PC-9 (cell line): ENCODE results near the gene FOXD1. TPM values are rescaled to one million over a fixed set of nuclear protein-coding genes. Genes with fewer than 3 reads are reported as not detected.

Source experiments
- BruUV-seq: library from RNA; stranded (reverse); fragments of 400-500 nt; replicated peaks from 2 replicates; lab custom pipeline; 2021; lab: Mats Ljungman, UMichigan
- CTCF ChIA-PET: fragments of 300-600 bp; sonication (Branson Sonifier 250); formaldehyde crosslinking; loops from one replicate; lab custom pipeline; 2022; ENCODE audit warnings: antibody characterized with exemption; lab: Charles Lee
- POLR2A ChIA-PET: fragments of 300-600 bp; sonication (Branson Sonifier 250); formaldehyde crosslinking; loops from one replicate; lab custom pipeline; 2022; ENCODE audit warnings: antibody characterized with exemption; ENCODE audit not compliant: unreplicated experiment; lab: Charles Lee
- DNase-seq, 2 experiments: peaks; one replicate each; pipeline versions ENCODE4 v3.0.0 to v3.0.0-alpha.2; 2015 to 2022; ENCODE audit warnings: mixed read lengths in 1 of 2
- H2AFZ ChIP-seq: fragments of 200-600 bp; sonication (generic); 2 replicates; pipeline ENCODE4 v1.8.1; 2017; ENCODE audit warnings: antibody characterized with exemption
- H3F3A ChIP-seq: fragments of 200-600 bp; sonication (generic); 2 replicates; pipeline ENCODE4 v1.8.1; 2017; ENCODE audit warnings: antibody characterized with exemption, mild to moderate bottlenecking, low read depth; ENCODE audit not compliant: insufficient read depth
- H3K27ac ChIP-seq: fragments of 200-600 bp; sonication (generic); 2 replicates; pipeline ENCODE4 v1.6.1; 2016; ENCODE audit warnings: mixed run types
- H3K27me3 ChIP-seq: fragments of 200-600 bp; sonication (generic); 2 replicates; pipeline ENCODE4 v1.6.1; 2016; ENCODE audit warnings: low read depth, mixed run types; ENCODE audit not compliant: insufficient read depth
- H3K36me3 ChIP-seq: fragments of 200-600 bp; sonication (generic); 2 replicates; pipeline ENCODE4 v1.6.1; 2016; ENCODE audit warnings: low read depth, mixed run types
- H3K4me1 ChIP-seq: fragments of 200-600 bp; sonication (generic); replicated peaks from 2 replicates; pipeline ENCODE4 v1.6.1; 2016; ENCODE audit warnings: mixed run types; ENCODE audit not compliant: insufficient read depth
- H3K4me2 ChIP-seq: fragments of 200-600 bp; sonication (generic); 2 replicates; pipeline ENCODE4 v1.6.1; 2017; ENCODE audit warnings: mixed run types
- H3K4me3 ChIP-seq: fragments of 200-600 bp; sonication (generic); 2 replicates; pipeline ENCODE4 v1.6.1; 2016; ENCODE audit warnings: mixed run types
- H3K79me2 ChIP-seq: fragments of 200-600 bp; sonication (generic); 2 replicates; pipeline ENCODE4 v1.6.1; 2017; ENCODE audit warnings: low read depth, mixed run types
- H3K9me2 ChIP-seq: fragments of 200-600 bp; sonication (generic); 2 replicates; pipeline ENCODE4 v1.8.1; 2017; ENCODE audit warnings: mild to moderate bottlenecking; ENCODE audit not compliant: insufficient read depth
- H3K9me3 ChIP-seq: fragments of 200-600 bp; sonication (generic); 2 replicates; pipeline ENCODE4 v1.8.1; 2016; ENCODE audit warnings: low read depth; ENCODE audit not compliant: insufficient read depth
- H4K20me1 ChIP-seq: fragments of 200-600 bp; sonication (generic); 2 replicates; pipeline ENCODE4 v1.8.1; 2017; ENCODE audit not compliant: insufficient read depth
- EZH2 ChIP-seq: fragments of 200-600 bp; sonication (generic); IDR thresholded peaks from 2 replicates; pipeline ENCODE4 v1.8.0; 2017; ENCODE audit warnings: antibody characterized with exemption, low read depth
- intact Hi-C: fragments of 100-400 bp; cut with micrococcal nuclease; formaldehyde crosslinking; loops from one replicate; pipeline ENCODE4 v1.10.0; 2022; ENCODE audit not compliant: unreplicated experiment
- total RNA-seq: library from RNA; stranded (reverse); gene quantifications from 2 replicates; pipeline ENCODE4 v1.2.3, GENCODE V29; 2021
- TF ChIP-seq, protein P1 (sequence below): fragments of 200-600 bp; sonication (generic); conservative IDR thresholded peaks from 2 replicates; pipeline ENCODE4 v1.6.1; 2017; ENCODE audit warnings: mixed run types, antibody characterized with exemption, mild to moderate bottlenecking, moderate library complexity

The FOXD1 gene
- total RNA-seq, 1 experiment from 2014 or later = 4.1 TPM

DNA sequence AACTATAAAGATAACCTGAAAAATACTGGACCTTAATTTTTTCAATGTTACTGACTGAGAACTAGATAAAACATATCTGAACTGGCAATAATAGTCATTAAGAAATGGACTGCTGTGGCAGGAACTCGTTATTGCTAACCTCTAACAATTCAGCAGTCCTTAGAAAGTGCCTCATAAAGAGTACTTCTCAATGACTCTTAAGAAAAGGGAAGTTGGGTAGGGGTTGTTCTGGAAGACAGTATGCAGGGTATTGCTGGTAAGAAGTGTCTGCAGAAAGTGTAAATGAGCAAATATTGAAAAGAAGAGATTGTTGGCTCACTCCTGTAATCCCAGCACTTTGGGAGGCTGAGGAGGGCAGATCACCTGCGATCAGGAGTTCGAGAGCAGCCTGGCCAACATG, 27.9 kb downstream of the FOXD1 start:
- TF ChIP-seq, protein P1, sequence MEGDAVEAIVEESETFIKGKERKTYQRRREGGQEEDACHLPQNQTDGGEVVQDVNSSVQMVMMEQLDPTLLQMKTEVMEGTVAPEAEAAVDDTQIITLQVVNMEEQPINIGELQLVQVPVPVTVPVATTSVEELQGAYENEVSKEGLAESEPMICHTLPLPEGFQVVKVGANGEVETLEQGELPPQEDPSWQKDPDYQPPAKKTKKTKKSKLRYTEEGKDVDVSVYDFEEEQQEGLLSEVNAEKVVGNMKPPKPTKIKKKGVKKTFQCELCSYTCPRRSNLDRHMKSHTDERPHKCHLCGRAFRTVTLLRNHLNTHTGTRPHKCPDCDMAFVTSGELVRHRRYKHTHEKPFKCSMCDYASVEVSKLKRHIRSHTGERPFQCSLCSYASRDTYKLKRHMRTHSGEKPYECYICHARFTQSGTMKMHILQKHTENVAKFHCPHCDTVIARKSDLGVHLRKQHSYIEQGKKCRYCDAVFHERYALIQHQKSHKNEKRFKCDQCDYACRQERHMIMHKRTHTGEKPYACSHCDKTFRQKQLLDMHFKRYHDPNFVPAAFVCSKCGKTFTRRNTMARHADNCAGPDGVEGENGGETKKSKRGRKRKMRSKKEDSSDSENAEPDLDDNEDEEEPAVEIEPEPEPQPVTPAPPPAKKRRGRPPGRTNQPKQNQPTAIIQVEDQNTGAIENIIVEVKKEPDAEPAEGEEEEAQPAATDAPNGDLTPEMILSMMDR = no peak
- no peak for TF ChIP-seq EZH2
- Histone ChIP-seq H3K9me2 (no peaks in the 10 kb centered on the region), H3K36me3 (no peaks in the 10 kb centered on the region), H4K20me1 (no peaks in the 10 kb centered on the region), H3K4me1 (no peaks in the 10 kb centered on the region), H3K9me3 (no peaks in the 10 kb centered on the region), H2AFZ (no peak overlapping the region), H3K4me3 (no peak overlapping the region), H3F3A (no peaks in the 10 kb centered on the region), H3K27me3 (no peaks in the 10 kb centered on the region), H3K27ac (no peak overlapping the region), H3K79me2 (no peaks in the 10 kb centered on the region), H3K4me2 (no peak overlapping the region)
- POLR2A ChIA-PET = no interaction called here
- DNase-seq = no peak
- no TSS peak for BruUV-seq
- intact Hi-C loops = no loop called here
- CTCF ChIA-PET = no interaction called here

DNA sequence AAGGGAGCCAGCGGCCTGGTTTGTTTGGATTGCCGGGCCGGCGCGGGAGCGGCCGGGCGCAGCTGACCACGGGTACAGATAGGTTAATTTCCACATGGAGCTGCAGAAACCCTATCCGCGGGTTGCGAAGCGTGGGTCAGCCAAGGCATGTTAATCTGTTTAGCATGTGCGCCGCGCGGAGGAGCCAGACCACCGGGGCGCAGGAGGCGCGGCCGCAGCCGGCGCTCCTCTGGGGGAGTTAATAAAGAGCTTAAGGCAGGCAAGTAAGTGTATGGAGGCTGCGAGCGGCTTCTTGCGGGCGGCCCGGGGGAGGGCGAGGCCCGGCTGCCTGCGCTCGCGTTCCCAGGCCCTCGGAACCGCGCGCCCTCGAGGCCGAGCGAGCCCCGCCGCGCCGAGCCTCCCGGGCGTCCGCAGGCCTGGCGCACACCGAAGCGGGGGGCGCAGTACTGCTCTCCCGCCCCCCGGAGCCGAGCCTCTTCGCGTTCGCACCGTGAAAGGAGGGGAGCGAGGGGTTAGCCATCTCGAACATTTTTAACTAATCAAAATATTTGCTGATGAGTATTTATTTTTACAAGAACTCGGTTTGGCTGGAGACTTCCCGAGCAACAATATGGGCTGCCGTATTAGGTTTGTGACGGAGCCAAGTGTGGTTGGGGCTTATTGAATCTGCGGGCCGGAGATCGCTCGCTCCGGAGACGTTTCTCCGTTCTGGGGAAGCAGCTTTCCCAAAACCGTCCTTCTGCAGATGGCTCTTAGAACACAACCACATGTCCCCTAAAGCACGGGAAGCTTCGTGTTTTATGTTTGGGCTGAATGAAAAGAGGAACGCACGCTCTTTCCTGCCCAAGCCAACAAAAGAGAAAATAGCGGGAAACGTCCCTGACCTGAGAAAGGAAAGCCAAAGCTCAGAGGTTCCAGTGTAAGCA, 28.8 kb downstream of the FOXD1 start:
- intact Hi-C loops = no loop called here
- Histone ChIP-seq H3K4me3 (no peak overlapping the region), H3K9me2 (no peaks in the 10 kb centered on the region), H3K79me2 (no peaks in the 10 kb centered on the region), H3K27ac (no peak overlapping the region), H3K9me3 (no peaks in the 10 kb centered on the region), H2AFZ (no peak overlapping the region), H3K4me2 (no peak overlapping the region), H3K4me1 (no peaks in the 10 kb centered on the region), H4K20me1 (no peaks in the 10 kb centered on the region), H3K36me3 (no peaks in the 10 kb centered on the region), H3K27me3 (no peaks in the 10 kb centered on the region), H3F3A (no peaks in the 10 kb centered on the region)
- no peak for TF ChIP-seq EZH2
- TF ChIP-seq, protein P1 = no peak
- DNase-seq = no peak
- ChIA-PET POLR2A (no interaction called here), CTCF (no interaction called here)
- BruUV-seq = no TSS peak

DNA sequence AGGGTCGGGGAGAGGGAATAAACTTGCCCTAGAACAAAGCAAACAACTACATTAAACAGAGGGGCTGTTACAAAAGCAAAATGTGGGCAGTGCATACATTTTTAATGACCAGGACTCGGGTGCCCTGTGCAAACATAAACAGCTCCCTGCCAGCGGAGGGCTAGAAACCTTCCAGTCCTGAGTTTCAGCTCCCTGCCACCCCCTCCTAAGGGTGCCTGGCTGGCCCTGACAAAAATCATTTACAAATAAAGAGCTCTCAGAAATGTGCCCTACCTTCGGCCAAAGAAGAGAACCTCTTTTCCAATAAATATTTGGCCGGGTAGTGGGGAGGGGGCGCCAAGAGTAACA, 29.5 kb downstream of the FOXD1 start:
- intact Hi-C loops = no loop called here
- Histone ChIP-seq H3K9me3 (no peaks in the 10 kb centered on the region), H3F3A (no peaks in the 10 kb centered on the region), H3K27me3 (no peaks in the 10 kb centered on the region), H3K27ac (no peak overlapping the region), H2AFZ (no peak overlapping the region), H3K4me2 (no peak overlapping the region), H3K79me2 (no peaks in the 10 kb centered on the region), H3K4me1 (no peaks in the 10 kb centered on the region), H4K20me1 (no peaks in the 10 kb centered on the region), H3K9me2 (no peaks in the 10 kb centered on the region), H3K4me3 (no peak overlapping the region), H3K36me3 (no peaks in the 10 kb centered on the region)
- DNase-seq = no peak
- POLR2A ChIA-PET = no interaction called here
- no TSS peak for BruUV-seq
- CTCF ChIA-PET = no interaction called here
- TF ChIP-seq EZH2 = no peak
- TF ChIP-seq, protein P1 = no peak
